SK-N-SH (cell line): ENCODE results near the gene PFKP.

Experiments used
- GABPA ChIP-seq: IDR thresholded peaks from 2 replicates; pipeline ENCODE4 v1.4.0; 2012; ENCODE audit warnings: low read depth, mild to moderate bottlenecking
- POLR2AphosphoS5 ChIP-seq: IDR thresholded peaks from 2 replicates; pipeline ENCODE4 v1.6.1; 2012; ENCODE audit warnings: low read depth, low read length
- YY1 ChIP-seq: IDR thresholded peaks from 2 replicates; pipeline ENCODE4 v1.4.0; 2012; ENCODE audit warnings: low read depth, mild to moderate bottlenecking
- TF ChIP-seq, protein P1 (sequence below): fragments of 150-350 bp; IDR thresholded peaks from 2 replicates; pipeline ENCODE4 v1.6.1; 2017; ENCODE audit warnings: antibody characterized with exemption, low read length, low read depth, borderline replicate concordance
- TF ChIP-seq, protein P2 (sequence below): IDR thresholded peaks from 2 replicates; pipeline ENCODE4 v1.6.1; 2012; ENCODE audit warnings: mild to moderate bottlenecking, low read depth, low read length, moderate library complexity
- TF ChIP-seq, protein P3 (sequence below): fragments of 200-600 bp; sonication (generic); IDR thresholded peaks from 2 replicates; pipeline ENCODE4 v1.6.1; 2017; ENCODE audit warnings: antibody characterized with exemption, mild to moderate bottlenecking, moderate library complexity

DNA sequence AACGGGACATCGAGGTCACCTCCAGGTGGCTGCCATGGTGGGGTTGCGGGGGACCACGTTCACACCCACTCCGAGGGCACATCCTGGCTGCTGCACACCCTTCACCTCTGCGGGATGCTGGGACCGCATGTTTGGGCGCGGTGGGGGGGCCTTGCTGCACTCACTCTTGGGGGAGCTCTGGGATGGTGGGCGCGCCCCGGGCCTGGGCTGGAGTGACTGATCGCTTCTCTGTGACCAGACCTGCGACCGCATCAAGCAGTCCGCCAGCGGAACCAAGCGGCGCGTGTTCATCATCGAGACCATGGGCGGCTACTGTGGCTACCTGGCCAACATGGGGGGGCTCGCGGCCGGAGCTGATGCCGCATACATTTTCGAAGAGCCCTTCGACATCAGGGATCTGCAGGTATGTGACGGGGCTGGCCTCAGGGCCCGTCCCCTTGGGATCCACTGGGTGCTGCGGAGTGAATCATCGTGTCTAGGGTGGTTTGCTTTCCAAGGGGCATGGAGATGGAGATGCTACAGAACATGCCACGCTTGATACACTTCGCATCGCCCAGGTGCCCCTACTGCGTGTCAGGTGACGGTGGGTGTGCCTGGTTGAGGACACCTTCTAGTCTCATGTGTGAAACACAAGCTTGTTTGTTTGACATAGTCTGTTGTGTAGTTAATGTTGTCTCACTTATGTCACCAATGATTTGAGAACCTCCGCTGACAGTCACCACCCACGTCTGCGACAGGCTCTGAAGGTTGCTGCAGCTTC lies 62.4 kb downstream of the PFKP start:
- TF ChIP-seq, protein P1, sequence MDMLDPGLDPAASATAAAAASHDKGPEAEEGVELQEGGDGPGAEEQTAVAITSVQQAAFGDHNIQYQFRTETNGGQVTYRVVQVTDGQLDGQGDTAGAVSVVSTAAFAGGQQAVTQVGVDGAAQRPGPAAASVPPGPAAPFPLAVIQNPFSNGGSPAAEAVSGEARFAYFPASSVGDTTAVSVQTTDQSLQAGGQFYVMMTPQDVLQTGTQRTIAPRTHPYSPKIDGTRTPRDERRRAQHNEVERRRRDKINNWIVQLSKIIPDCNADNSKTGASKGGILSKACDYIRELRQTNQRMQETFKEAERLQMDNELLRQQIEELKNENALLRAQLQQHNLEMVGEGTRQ = no peak
- TF ChIP-seq, protein P2, sequence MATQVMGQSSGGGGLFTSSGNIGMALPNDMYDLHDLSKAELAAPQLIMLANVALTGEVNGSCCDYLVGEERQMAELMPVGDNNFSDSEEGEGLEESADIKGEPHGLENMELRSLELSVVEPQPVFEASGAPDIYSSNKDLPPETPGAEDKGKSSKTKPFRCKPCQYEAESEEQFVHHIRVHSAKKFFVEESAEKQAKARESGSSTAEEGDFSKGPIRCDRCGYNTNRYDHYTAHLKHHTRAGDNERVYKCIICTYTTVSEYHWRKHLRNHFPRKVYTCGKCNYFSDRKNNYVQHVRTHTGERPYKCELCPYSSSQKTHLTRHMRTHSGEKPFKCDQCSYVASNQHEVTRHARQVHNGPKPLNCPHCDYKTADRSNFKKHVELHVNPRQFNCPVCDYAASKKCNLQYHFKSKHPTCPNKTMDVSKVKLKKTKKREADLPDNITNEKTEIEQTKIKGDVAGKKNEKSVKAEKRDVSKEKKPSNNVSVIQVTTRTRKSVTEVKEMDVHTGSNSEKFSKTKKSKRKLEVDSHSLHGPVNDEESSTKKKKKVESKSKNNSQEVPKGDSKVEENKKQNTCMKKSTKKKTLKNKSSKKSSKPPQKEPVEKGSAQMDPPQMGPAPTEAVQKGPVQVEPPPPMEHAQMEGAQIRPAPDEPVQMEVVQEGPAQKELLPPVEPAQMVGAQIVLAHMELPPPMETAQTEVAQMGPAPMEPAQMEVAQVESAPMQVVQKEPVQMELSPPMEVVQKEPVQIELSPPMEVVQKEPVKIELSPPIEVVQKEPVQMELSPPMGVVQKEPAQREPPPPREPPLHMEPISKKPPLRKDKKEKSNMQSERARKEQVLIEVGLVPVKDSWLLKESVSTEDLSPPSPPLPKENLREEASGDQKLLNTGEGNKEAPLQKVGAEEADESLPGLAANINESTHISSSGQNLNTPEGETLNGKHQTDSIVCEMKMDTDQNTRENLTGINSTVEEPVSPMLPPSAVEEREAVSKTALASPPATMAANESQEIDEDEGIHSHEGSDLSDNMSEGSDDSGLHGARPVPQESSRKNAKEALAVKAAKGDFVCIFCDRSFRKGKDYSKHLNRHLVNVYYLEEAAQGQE = no peak
- TF ChIP-seq, protein P3, sequence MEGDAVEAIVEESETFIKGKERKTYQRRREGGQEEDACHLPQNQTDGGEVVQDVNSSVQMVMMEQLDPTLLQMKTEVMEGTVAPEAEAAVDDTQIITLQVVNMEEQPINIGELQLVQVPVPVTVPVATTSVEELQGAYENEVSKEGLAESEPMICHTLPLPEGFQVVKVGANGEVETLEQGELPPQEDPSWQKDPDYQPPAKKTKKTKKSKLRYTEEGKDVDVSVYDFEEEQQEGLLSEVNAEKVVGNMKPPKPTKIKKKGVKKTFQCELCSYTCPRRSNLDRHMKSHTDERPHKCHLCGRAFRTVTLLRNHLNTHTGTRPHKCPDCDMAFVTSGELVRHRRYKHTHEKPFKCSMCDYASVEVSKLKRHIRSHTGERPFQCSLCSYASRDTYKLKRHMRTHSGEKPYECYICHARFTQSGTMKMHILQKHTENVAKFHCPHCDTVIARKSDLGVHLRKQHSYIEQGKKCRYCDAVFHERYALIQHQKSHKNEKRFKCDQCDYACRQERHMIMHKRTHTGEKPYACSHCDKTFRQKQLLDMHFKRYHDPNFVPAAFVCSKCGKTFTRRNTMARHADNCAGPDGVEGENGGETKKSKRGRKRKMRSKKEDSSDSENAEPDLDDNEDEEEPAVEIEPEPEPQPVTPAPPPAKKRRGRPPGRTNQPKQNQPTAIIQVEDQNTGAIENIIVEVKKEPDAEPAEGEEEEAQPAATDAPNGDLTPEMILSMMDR = no peak
- TF ChIP-seq YY1 (no peak), POLR2AphosphoS5 (no peak), GABPA (no peak)
